Psoas muscle (tissue), 8 donors: ENCODE results near the gene TMPRSS6. TPM values are rescaled to one million over a fixed set of nuclear protein-coding genes. Genes with fewer than 3 reads are reported as not detected.

Source experiments
- ATAC-seq, 4 donors: fragments of 200-7000 bp; cut with Tn5 transposase; one replicate each; pipeline ENCODE4 v1.9.1; 2020; ENCODE audit warnings: moderate library complexity in 3 of 4, mild to moderate bottlenecking in 2 of 4
- DNase-seq, 2 donors: peaks; one replicate each; pipeline ENCODE4 v3.0.0-alpha.2; 2020
- H3K27ac ChIP-seq: fragments of 200-600 bp; one replicate; pipeline ENCODE4 v1.8.0; 2022
- H3K27me3 ChIP-seq, 3 donors: fragments of 200-600 bp in 1 of 3; one replicate each; pipeline versions ENCODE4 v1.6.1 to v1.8.0; 2013 to 2022; ENCODE audit warnings: low read length in 2 of 3, mild to moderate bottlenecking in 2 of 3, moderate library complexity in 1 of 3; ENCODE audit not compliant: insufficient read depth in 3 of 3
- H3K36me3 ChIP-seq, 2 donors: fragments of 200-600 bp in 1 of 2; one replicate each; pipeline versions ENCODE4 v1.6.1 to v1.8.0; 2013 to 2022; ENCODE audit warnings: low read depth in 1 of 2, mild to moderate bottlenecking in 1 of 2, moderate library complexity in 1 of 2; ENCODE audit not compliant: insufficient read depth in 1 of 2
- H3K4me1 ChIP-seq: fragments of 200-600 bp; one replicate; pipeline ENCODE4 v1.8.0; 2022
- H3K4me3 ChIP-seq: fragments of 200-600 bp; one replicate; pipeline ENCODE4 v1.8.0; 2022; ENCODE audit warnings: mild to moderate bottlenecking
- H3K9me3 ChIP-seq: fragments of 200-600 bp; one replicate; pipeline ENCODE4 v1.8.0; 2022
- CTCF ChIP-seq: fragments of 200-600 bp; IDR thresholded peaks from one replicate; pipeline ENCODE4 v1.8.0; 2022; ENCODE audit warnings: antibody characterized with exemption
- WGBS, 3 donors: extraction: QIAGEN DNeasy Blood & Tissue Kit; methylation state at CpG; one replicate each; pipeline versions ENCODE4 v1.1.6 to v1.1.7; 2013; 5-methylcytosine and 5-hydroxymethylcytosine counted together
- intact Hi-C, 2 donors: fragments of 100-400 bp; cut with DNase I; formaldehyde crosslinking; loops; one replicate each; pipeline versions ENCODE4 v1.11.0 to v1.14.2; 2022
- polyA plus RNA-seq, 3 donors: library from polyadenylated mRNA; stranded (reverse); fragments of 200-250 nt; gene quantifications; one replicate each; pipeline ENCODE4 v1.2.3, GENCODE V29; 2013
- total RNA-seq, 4 donors: library from RNA; stranded (reverse); fragmentation: NEBNext Ultra II Directional in 2 of 4; extraction: Animal tissue kit (Norgen Biotek cat#: 25700) in 2 of 4; gene quantifications; one replicate each; pipeline versions ENCODE4 v1.2.1 to v1.2.4, GENCODE V29; 2021 to 2023
- donor health status: healthy with polysubstance abuse.
- donor health status: DM: no; HTN: no; CAD: no; lungs with moderate emphysema.
- donor health status: Bipolar disorder and iron deficiency.
- donor health status: healthy.
- donor health status: DM: yes; HTN: yes; CAD: no.
- donor health status: DM: no; HTN: no; CAD: no.
- donor health status: DM: no; HTN: no; CAD: no.
- donor health status: DM: yes; HTN: yes; CAD: no.

The TMPRSS6 gene
- total and polyA plus RNA-seq, 7 donors, result not detected

GRCh38 chr22:37148742-37149665 is 39.5 kb upstream of the TMPRSS6 start:
- H3K4me1 ChIP-seq, result no peaks in the 10 kb centered on the region
- no peaks in the 10 kb centered on the region for H3K36me3 ChIP-seq
- DNase-seq (no peak), ATAC-seq (no peak)
- intact Hi-C loops, result no loop called here
- no peak overlapping the region for H3K27ac ChIP-seq
- H3K9me3 ChIP-seq, result no peaks in the 10 kb centered on the region
- TF ChIP-seq CTCF, result no peak
- peaks cover 0 to 11% (median 2%) of the 10 kb centered on the region in 3 donors for H3K27me3 ChIP-seq
- H3K4me3 ChIP-seq, result no peak overlapping the region
- 80 to 82% (median 81%) methylated on average over 17 of the region's 17 CpGs for WGBS, 3 donors

- no peak for TF ChIP-seq CTCF
- Histone ChIP-seq H3K27ac (no peak overlapping the region), H3K4me3 (no peak overlapping the region), H3K27me3 (peaks cover 0 to 13% (median 4%) of the 10 kb centered on the region in 3 donors), H3K4me1 (no peaks in the 10 kb centered on the region), H3K9me3 (no peaks in the 10 kb centered on the region), H3K36me3 (no peaks in the 10 kb centered on the region)
- WGBS, 3 donors, result 53 to 66% (median 65%) methylated on average over 15 to 17 of the region's 17 CpGs
- no peak for DNase-seq
- ATAC-seq, result no peak
- intact Hi-C loops, result no loop called here
These were observed 38.6 kb upstream of the TMPRSS6 start for GRCh38 chr22:37148031-37148651.

GRCh38 chr22:37147186-37147990 is 37.9 kb upstream of the TMPRSS6 start:
- Histone ChIP-seq H3K4me1 (no peaks in the 10 kb centered on the region), H3K4me3 (no peak overlapping the region), H3K36me3 (no peaks in the 10 kb centered on the region), H3K27ac (no peak overlapping the region), H3K27me3 (peaks cover 0 to 13% (median 4%) of the 10 kb centered on the region in 3 donors), H3K9me3 (no peaks in the 10 kb centered on the region)
- ATAC-seq (no peak), DNase-seq (peak in 1 of 2 donors; percentile 17)
- WGBS, 3 donors, result 76 to 86% (median 86%) methylated on average over 12 of the region's 12 CpGs
- no peak for TF ChIP-seq CTCF
- intact Hi-C loops, result no loop called here

GRCh38 chr22:37146507-37147180 is 37.1 kb upstream of the TMPRSS6 start:
- Histone ChIP-seq H3K27ac (no peak overlapping the region), H3K9me3 (no peaks in the 10 kb centered on the region), H3K36me3 (no peaks in the 10 kb centered on the region), H3K4me1 (no peaks in the 10 kb centered on the region), H3K4me3 (no peak overlapping the region), H3K27me3 (peaks cover 0 to 16% (median 4%) of the 10 kb centered on the region in 3 donors)
- WGBS, 3 donors, result 77 to 85% (median 78%) methylated on average over 16 of the region's 16 CpGs
- no peak for ATAC-seq
- no peak for TF ChIP-seq CTCF
- no peak for DNase-seq
- intact Hi-C loops, result no loop called here
